UCSD-AML1 (cell line): ENCODE results near the gene MDP1.
"Not testable (repeated sequence)": the region's sequence is repeated elsewhere in the genome, so short reads cannot be mapped to it uniquely, and the experiment has no call there.

Source experiments
- DNase-seq: peaks from one replicate; lab custom pipeline; 2025; ENCODE audit not compliant: unreplicated experiment; lab: John Stamatoyannopoulos, UW

MDP1 gene

GRCh38 chr14:24232121-24232644 is 16.3 kb upstream of the MDP1 start, which contains the start of gene NEDD8:
Gene NEDD8 (minus strand): TSS chr14:24232367. CDS start chr14:24232267, 100 bp downstream.
- peak; percentile 91 for DNase-seq

GRCh38 chr14:24231263-24232120 is 15.6 kb upstream of the MDP1 start:
- no peak for DNase-seq

GRCh38 chr14:24228902-24229301 is 13.0 kb upstream of the MDP1 start:
- no peak for DNase-seq

- DNase-seq: no peak
Observed at GRCh38 chr14:24226473-24226872, 10.6 kb upstream of the MDP1 start.

GRCh38 chr14:24224618-24225071 is 8.8 kb upstream of the MDP1 start:
- no peak for DNase-seq

- DNase-seq: not testable (repeated sequence)
Observed at GRCh38 chr14:24222987-24223386, 7.1 kb upstream of the MDP1 start.

GRCh38 chr14:24219521-24219920 is 3.7 kb upstream of the MDP1 start:
- no peak for DNase-seq

GRCh38 chr14:24219080-24219479 is 3.2 kb upstream of the MDP1 start:
- DNase-seq: no peak

GRCh38 chr14:24216876-24217275 is 1.0 kb upstream of the MDP1 start:
- DNase-seq: not testable (repeated sequence)

- no peak for DNase-seq
Observed at GRCh38 chr14:24216345-24216699, 456 bp upstream of the MDP1 start.

GRCh38 chr14:24213866-24214662 is 1.8 kb downstream of the MDP1 start:
- no peak for DNase-seq

GRCh38 chr14:24212924-24213865 is 2.7 kb downstream of the MDP1 start, which contains the start of gene CHMP4A:
Gene CHMP4A (minus strand): TSS chr14:24213488. CDS start chr14:24213439, 49 bp downstream.
- peak; percentile 96 for DNase-seq

- DNase-seq: no peak
Observed at GRCh38 chr14:24211311-24211710, 4.6 kb downstream of the MDP1 start.

GRCh38 chr14:24207625-24208024 is 8.2 kb downstream of the MDP1 start:
- DNase-seq: no peak

- DNase-seq: no peak
Observed at GRCh38 chr14:24207104-24207551, 8.7 kb downstream of the MDP1 start.

- no peak for DNase-seq
Observed at GRCh38 chr14:24206260-24207103, 9.4 kb downstream of the MDP1 start.

- DNase-seq: no peak
Observed at GRCh38 chr14:24204163-24205146, 11.4 kb downstream of the MDP1 start.

- not testable (repeated sequence) for DNase-seq
Observed at GRCh38 chr14:24203249-24203886, 12.5 kb downstream of the MDP1 start.
